K562 (cell line): ENCODE measurements around the gene TMEM143. TPM values are rescaled to one million over a fixed set of nuclear protein-coding genes. Genes with fewer than 3 reads are reported as not detected.
A peak's percentile ranks its signal among the peaks of the same experiment; 100 is the strongest.

Experiments
- ATF1 ChIP-seq, 2 experiments: fragments of 450-650 bp in 1 of 2; IDR thresholded peaks; 2 replicates each; pipeline ENCODE4 v1.6.1; 2016; ENCODE audit warnings: missing compliant biosample characterization in 1 of 2, missing genetic modification characterization in 1 of 2
- ATF4 ChIP-seq: fragments of 450-650 bp; formaldehyde crosslinking; IDR thresholded peaks from 2 replicates; pipeline ENCODE4 v1.4.0; 2022; ENCODE audit warnings: mild to moderate bottlenecking, moderate library complexity
- ATF7 ChIP-seq: fragments of 450-650 bp; IDR thresholded peaks from 2 replicates; pipeline ENCODE4 v1.7.1; 2014; ENCODE audit warnings: mild to moderate bottlenecking, moderate library complexity
- CHD4 ChIP-seq: fragments of 200-600 bp; sonication (generic); IDR thresholded peaks from 3 replicates; pipeline ENCODE4 v1.6.1; 2012; ENCODE audit warnings: low read depth, mild to moderate bottlenecking, mixed read lengths, low read length, inconsistent platforms; ENCODE audit not compliant: insufficient read depth, insufficient replicate concordance, poor library complexity, severe bottlenecking
- E2F1 ChIP-seq: sonication (generic); formaldehyde crosslinking; IDR thresholded peaks from 2 replicates; pipeline ENCODE4 v1.8.1; 2023; ENCODE audit warnings: mild to moderate bottlenecking, missing genetic modification reagents, moderate library complexity
- GATAD2A ChIP-seq: fragments of 450-650 bp; IDR thresholded peaks from 2 replicates; pipeline ENCODE4 v1.6.1; 2017
- HMGN3 ChIP-seq: IDR thresholded peaks from 2 replicates; pipeline ENCODE4 v1.6.1; 2011; ENCODE audit warnings: borderline replicate concordance, low read depth, mild to moderate bottlenecking, mixed read lengths, low read length; ENCODE audit not compliant: insufficient read length; ENCODE audit errors: extremely low read depth
- HOMEZ ChIP-seq: fragments of 250-450 bp; sonication (Bioruptor Pico); IDR thresholded peaks from 2 replicates; pipeline ENCODE4 v1.4.0; 2020; ENCODE audit warnings: mild to moderate bottlenecking, moderate library complexity
- NCOA6 ChIP-seq: fragments of 450-650 bp; IDR thresholded peaks from 2 replicates; pipeline ENCODE4 v1.6.1; 2017; ENCODE audit warnings: mild to moderate bottlenecking
- NKRF ChIP-seq: fragments of 450-650 bp; IDR thresholded peaks from 2 replicates; pipeline ENCODE4 v1.6.1; 2016; ENCODE audit warnings: borderline replicate concordance
- RFX7 ChIP-seq: fragments of 250-450 bp; sonication (Bioruptor Pico); IDR thresholded peaks from 2 replicates; pipeline ENCODE4 v1.5.1; 2021; ENCODE audit warnings: mild to moderate bottlenecking
- ZBTB7A ChIP-seq: IDR thresholded peaks from 2 replicates; pipeline ENCODE4 v1.6.1; 2011; ENCODE audit warnings: low read depth, mild to moderate bottlenecking, low read length, moderate library complexity, borderline replicate concordance; ENCODE audit not compliant: control insufficient read depth
- ZMIZ1 ChIP-seq, 2 experiments: fragments of 150-350 bp in 1 of 2; IDR thresholded peaks; 2 replicates each; pipeline ENCODE4 v1.6.1; 2012 to 2016; ENCODE audit warnings: low read depth in 2 of 2, low read length in 2 of 2, mild to moderate bottlenecking in 1 of 2, moderate library complexity in 1 of 2
- ZNF347 ChIP-seq: fragments of 450-650 bp; formaldehyde crosslinking; IDR thresholded peaks from 2 replicates; pipeline ENCODE4 v1.4.0; 2020; ENCODE audit warnings: low read depth, mild to moderate bottlenecking, moderate library complexity
- ZNF431 ChIP-seq: sonication (generic); formaldehyde crosslinking; IDR thresholded peaks from 2 replicates; pipeline ENCODE4 v1.8.0; 2022; ENCODE audit warnings: mild to moderate bottlenecking, missing genetic modification reagents
- ZNF445 ChIP-seq: fragments of 250-450 bp; sonication (Bioruptor Pico); IDR thresholded peaks from 2 replicates; pipeline ENCODE4 v1.4.0; 2020; ENCODE audit warnings: low read depth, mild to moderate bottlenecking, moderate library complexity
- polyA plus RNA-seq, 8 experiments: library from polyadenylated mRNA; depleted of rRNA in 4 of 8; stranded (reverse) in 5 of 8; unstranded in 3 of 8; fragments of >200 nt; fragmentation: Nextera tagmentation in 2 of 8; fragmentation: Illumina TruSeq in 1 of 8; extraction: Ambion mirVana in 2 of 8; extraction: Trizol in 1 of 8; gene quantifications; 2 replicates each; pipeline versions ENCODE4 v1.2.1 to v1.2.3, GENCODE V29; 2011 to 2014; ENCODE audit warnings: inconsistent platforms in 1 of 8, missing spikeins in 1 of 8
- total RNA-seq, 7 experiments: library from RNA; depleted of rRNA in 6 of 7; stranded (reverse); fragments of >200 nt in 6 of 7; fragmentation: Illumina TruSeq in 2 of 7; extraction: Trizol in 2 of 7; gene quantifications; 2 replicates each; pipeline versions ENCODE4 v1.2.1 to v1.2.3, GENCODE V29; 2011 to 2021; ENCODE audit warnings: low replicate concordance in 1 of 7

Gene TMEM143
- total and polyA plus RNA-seq, 9 of the 15 experiments (the other 6 are each of a cell fraction or from before 2014, with no cell fraction given), result 0.66 to 8.8 (median 4.3) TPM

- TF ChIP-seq RFX7 (CRISPR knock-in tag) (no peak), ATF7 (no peak), ATF4 (CRISPR knock-in tag) (no peak), HOMEZ (CRISPR knock-in tag) (no peak), ZNF347 (CRISPR knock-in tag) (no peak), HMGN3 (peak; percentile 67), ZMIZ1 (IDR thresholded peaks at IDR 0.05; ENCODE audit: low read depth in 2 of 2, low read length in 2 of 2) (no peak), NCOA6 (no peak), E2F1 (CRISPR knock-in tag) (no peak), ZBTB7A (peak; percentile 79; the same call in 1 of the 2 replicates), GATAD2A (peak; percentile 14; the same call in 1 of the 2 replicates), ZNF431 (CRISPR knock-in tag) (no peak), NKRF (no peak), CHD4 (no peak), ATF1 (CRISPR knock-in tag; IDR thresholded peaks at IDR 0.05) (no peak), ATF1 (tag; IDR thresholded peaks at IDR 0.05) (0 out of 2 replicates have a peak, but pooled peaks have one; percentile 12), ZNF445 (CRISPR knock-in tag) (no peak)
Measured at GRCh38 chr19:48393559-48394330, 30.0 kb upstream of the TMEM143 start, which contains the start of gene GRIN2D (continued).
